Mucosa of descending colon (tissue), 3 donors: ENCODE results near the gene BICD2. TPM values are rescaled to one million over a fixed set of nuclear protein-coding genes. Genes with fewer than 3 reads are reported as not detected.
A peak's percentile ranks its signal among the peaks of the same experiment; 100 is the strongest.

Source experiments
- ATAC-seq: fragments of 200-7000 bp; cut with Tn5 transposase; one replicate; pipeline ENCODE4 v1.9.1; 2020; ENCODE audit warnings: mild to moderate bottlenecking, moderate library complexity
- DNase-seq, 3 donors: peaks; one replicate each; pipeline ENCODE4 v3.0.0-alpha.2; 2020
- H3K36me3 ChIP-seq: fragments of 200-600 bp; one replicate; pipeline ENCODE4 v1.8.0; 2021; ENCODE audit warnings: low read depth, mild to moderate bottlenecking
- H3K4me1 ChIP-seq: fragments of 200-600 bp; one replicate; pipeline ENCODE4 v1.8.0; 2021; ENCODE audit warnings: low read depth, mild to moderate bottlenecking
- H3K4me3 ChIP-seq: fragments of 200-600 bp; one replicate; pipeline ENCODE4 v1.8.0; 2021; ENCODE audit warnings: mild to moderate bottlenecking
- H3K9me3 ChIP-seq: fragments of 200-600 bp; one replicate; pipeline ENCODE4 v1.8.0; 2021; ENCODE audit warnings: mild to moderate bottlenecking
- CTCF ChIP-seq: fragments of 200-600 bp; IDR thresholded peaks from one replicate; pipeline ENCODE4 v1.8.0; 2022; ENCODE audit warnings: antibody characterized with exemption, mild to moderate bottlenecking
- intact Hi-C, 2 donors: fragments of 100-400 bp; cut with DNase I in 1 of 2; cut with micrococcal nuclease in 1 of 2; formaldehyde crosslinking; loops; one replicate each; pipeline versions ENCODE4 v1.11.0 to v1.11.1; 2022; cut with DNase I, micrococcal nuclease
- total RNA-seq, 3 donors: library from RNA; stranded (reverse); fragmentation: NEBNext Ultra II Directional in 2 of 3; extraction: Animal tissue kit (Norgen Biotek cat#: 25700) in 2 of 3; gene quantifications; one replicate each; pipeline versions ENCODE4 v1.2.1 to v1.2.4, GENCODE V29; 2021 to 2023
- donor health status: DM: no; HTN: no; CAD: no; lungs with moderate emphysema.
- donor health status: DM: no; HTN: no; CAD: no.
- donor health status: DM: no; HTN: yes; CAD: no.

BICD2 gene
- total RNA-seq, 3 donors from 2014 or later = 6.8 to 36.1 (median 8.6) TPM

GRCh38 chr9:92737216-92737606 lies 27.4 kb downstream of the BICD2 start:
- ATAC-seq (no peak), DNase-seq (no peak)
- no peaks in the 10 kb centered on the region for H3K9me3 ChIP-seq
- TF ChIP-seq CTCF = no peak
- no peak overlapping the region for H3K4me3 ChIP-seq
- H3K36me3 ChIP-seq = no peaks in the 10 kb centered on the region
- peaks cover 12% of the 10 kb centered on the region for H3K4me1 ChIP-seq
- intact Hi-C loops = no loop called here

DNA sequence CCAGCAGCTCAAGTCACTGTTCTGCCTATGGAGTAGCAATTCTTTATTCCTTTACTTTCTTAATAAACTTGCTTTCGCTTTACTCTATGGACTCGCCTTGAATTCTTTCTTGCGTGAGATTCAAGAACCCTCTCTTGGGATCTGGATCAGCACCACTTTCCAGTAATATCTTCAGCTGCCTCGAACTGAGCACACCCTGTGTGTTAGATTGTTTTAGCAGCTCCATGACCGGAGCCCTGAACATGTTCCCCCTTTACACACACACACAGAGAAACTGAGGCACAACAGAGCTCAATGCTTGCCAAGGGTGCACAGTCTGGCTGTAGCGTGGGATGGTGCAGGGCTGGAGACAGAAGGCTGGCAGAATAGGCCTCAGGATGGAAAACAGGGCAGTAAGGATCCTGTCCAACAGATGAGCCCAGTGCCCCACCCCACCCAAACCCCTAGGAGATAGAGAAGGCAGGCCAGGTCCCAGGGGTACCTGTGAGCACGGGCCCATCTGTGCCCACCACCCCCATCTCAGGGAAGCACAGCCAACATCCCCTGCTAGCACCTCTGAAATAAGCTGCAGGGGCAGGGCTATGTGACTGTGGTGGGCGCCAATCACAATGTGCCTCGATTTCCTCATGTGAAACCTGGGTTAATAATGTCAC lies 27.9 kb downstream of the BICD2 start:
- H3K4me3 ChIP-seq = no peak overlapping the region
- no peaks in the 10 kb centered on the region for H3K36me3 ChIP-seq
- ATAC-seq (no peak), DNase-seq (peak in 1 of 3 donors; percentile 24)
- peaks cover 12% of the 10 kb centered on the region for H3K4me1 ChIP-seq
- no peak for TF ChIP-seq CTCF
- no peaks in the 10 kb centered on the region for H3K9me3 ChIP-seq
- intact Hi-C loops = no loop called here

- ATAC-seq (peak; percentile 69), DNase-seq (peak in 2 of 3 donors; percentile 22 to 27)
- Histone ChIP-seq H3K36me3 (no peaks in the 10 kb centered on the region), H3K9me3 (no peaks in the 10 kb centered on the region), H3K4me1 (peaks cover 12% of the 10 kb centered on the region), H3K4me3 (no peak overlapping the region)
- no peak for TF ChIP-seq CTCF
- intact Hi-C loops = no loop called here
Measured at GRCh38 chr9:92735636-92736562, 28.7 kb downstream of the BICD2 start.

GRCh38 chr9:92734931-92735635 lies 29.6 kb downstream of the BICD2 start:
- DNase-seq (peak in 1 of 3 donors; percentile 21), ATAC-seq (no peak)
- intact Hi-C loops = no loop called here
- H3K4me1 ChIP-seq = peaks cover 12% of the 10 kb centered on the region
- H3K4me3 ChIP-seq = no peak overlapping the region
- TF ChIP-seq CTCF = no peak
- no peaks in the 10 kb centered on the region for H3K36me3 ChIP-seq
- H3K9me3 ChIP-seq = no peaks in the 10 kb centered on the region

GRCh38 chr9:92730897-92731296 lies 33.7 kb downstream of the BICD2 start:
- Histone ChIP-seq H3K36me3 (no peaks in the 10 kb centered on the region), H3K4me3 (no peak overlapping the region), H3K4me1 (peaks cover 8% of the 10 kb centered on the region), H3K9me3 (no peaks in the 10 kb centered on the region)
- intact Hi-C loops = no loop called here
- DNase-seq (no peak), ATAC-seq (no peak)
- no peak for TF ChIP-seq CTCF
